LNCAP (cell line): ENCODE data around the gene TXNRD3.

Source experiments
- CTCF ChIP-seq: fragments of 450-650 bp; IDR thresholded peaks from 2 replicates; pipeline ENCODE4 v1.5.1; 2017; ENCODE audit warnings: mild to moderate bottlenecking

TXNRD3 gene

GRCh38 chr3:126655887-126656286 lies 963 bp upstream of the TXNRD3 start:
- TF ChIP-seq CTCF: no peak

DNA sequence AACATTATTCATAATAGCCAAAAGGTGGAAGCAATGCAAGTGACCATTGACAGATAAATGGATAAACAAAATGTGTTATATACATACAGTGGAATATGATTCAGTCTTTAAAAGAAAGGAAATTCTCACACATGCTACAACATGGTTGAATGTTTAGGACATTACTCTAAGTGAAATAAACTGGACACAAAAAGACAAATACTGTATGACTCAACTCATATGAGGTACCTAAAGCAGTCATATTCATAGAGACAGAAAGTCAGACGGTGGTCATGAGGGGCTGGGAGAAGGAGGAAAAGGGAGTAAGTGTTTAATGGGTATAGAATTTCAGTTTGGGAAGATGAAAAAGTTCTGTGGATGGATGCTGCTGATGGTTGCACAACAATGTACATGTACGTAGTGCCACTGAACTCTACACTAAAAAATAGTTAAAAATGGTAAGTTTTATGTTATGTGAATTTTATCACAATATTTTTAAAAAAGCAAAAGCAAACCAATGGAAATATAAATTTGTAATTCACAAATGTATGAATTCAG lies 5.3 kb downstream of the TXNRD3 start:
- TF ChIP-seq CTCF: no peak

DNA sequence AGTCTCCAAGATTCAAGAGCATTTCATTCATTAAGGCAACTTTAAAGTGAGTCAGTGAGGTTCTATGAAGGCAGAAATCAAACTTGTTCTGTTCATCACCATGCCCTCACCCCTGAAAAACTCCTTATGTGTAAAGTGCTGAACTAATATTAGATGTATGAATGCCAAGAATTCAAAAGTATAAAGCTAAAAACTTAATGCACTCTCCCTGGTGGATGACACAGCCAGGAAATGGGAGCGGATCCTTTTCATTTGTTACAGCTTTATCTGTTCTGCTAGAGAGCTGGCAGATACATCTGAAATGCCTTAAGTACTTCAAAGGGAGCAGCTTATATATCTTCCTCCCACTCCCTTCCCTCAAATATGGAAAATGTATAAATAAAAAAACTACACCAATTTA lies 8.2 kb downstream of the TXNRD3 start:
- TF ChIP-seq CTCF: no peak

- TF ChIP-seq CTCF: no peak
Observed at GRCh38 chr3:126644615-126645014, 10.3 kb downstream of the TXNRD3 start.

DNA sequence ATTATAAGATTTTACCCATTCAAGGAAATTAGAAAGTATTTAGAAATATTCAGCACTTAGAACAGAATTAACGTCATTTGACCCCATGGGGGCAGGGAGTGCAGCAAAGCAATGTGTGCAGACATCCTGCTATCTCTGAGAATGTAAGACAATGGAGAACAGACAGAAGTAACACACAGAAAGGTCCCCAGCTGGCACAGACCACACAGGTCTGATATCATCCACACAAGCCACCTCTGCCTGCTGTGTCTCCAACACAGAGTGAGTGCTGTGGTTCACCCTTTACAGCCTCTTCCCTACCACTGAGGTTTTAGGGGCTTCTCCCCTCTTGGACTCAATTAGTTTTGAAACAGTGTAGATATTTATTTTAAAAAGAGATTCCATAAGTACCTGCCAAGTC lies 16.1 kb downstream of the TXNRD3 start:
- TF ChIP-seq CTCF: no peak

DNA sequence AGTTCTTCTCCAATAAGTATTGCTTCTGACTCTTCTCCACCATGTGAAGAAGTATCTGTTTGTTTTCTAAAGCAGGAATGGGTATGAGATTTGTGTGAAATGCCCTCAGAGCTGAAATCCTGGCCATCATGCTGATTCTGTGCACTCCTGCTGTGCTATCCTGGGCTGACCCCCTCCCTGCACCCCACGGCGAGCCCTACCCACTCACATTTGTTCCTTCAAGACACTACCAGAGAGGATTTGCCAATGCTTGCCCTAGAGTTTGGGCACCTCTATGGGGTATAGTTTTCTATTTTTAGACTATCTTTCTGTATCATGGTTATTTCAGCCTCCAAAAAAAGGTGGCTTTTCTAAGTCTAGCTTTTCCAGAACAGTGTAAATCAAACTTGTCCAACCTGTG lies 18.5 kb downstream of the TXNRD3 start:
- no peak for TF ChIP-seq CTCF

- TF ChIP-seq CTCF: no peak
Observed at GRCh38 chr3:126634803-126635202, 20.1 kb downstream of the TXNRD3 start.

- no peak for TF ChIP-seq CTCF
Observed at GRCh38 chr3:126630020-126630419, 24.9 kb downstream of the TXNRD3 start.
